OCI-LY3 (cell line): Measurements from ENCODE around the gene TTYH3.

Experiments
- EZH2phosphoT487 ChIP-seq: fragments of 200-600 bp; shearing (Covaris generic); IDR thresholded peaks from 2 replicates; pipeline ENCODE4 v1.6.1; 2018; ENCODE audit warnings: antibody characterized with exemption, mixed run types, low read depth
- TF ChIP-seq, protein P1 (sequence below): fragments of 200-600, 300-600 bp; sonication (generic); IDR thresholded peaks from 2 replicates; pipeline ENCODE4 v1.5.1; 2014; ENCODE audit warnings: antibody characterized with exemption, low read length, low read depth

DNA sequence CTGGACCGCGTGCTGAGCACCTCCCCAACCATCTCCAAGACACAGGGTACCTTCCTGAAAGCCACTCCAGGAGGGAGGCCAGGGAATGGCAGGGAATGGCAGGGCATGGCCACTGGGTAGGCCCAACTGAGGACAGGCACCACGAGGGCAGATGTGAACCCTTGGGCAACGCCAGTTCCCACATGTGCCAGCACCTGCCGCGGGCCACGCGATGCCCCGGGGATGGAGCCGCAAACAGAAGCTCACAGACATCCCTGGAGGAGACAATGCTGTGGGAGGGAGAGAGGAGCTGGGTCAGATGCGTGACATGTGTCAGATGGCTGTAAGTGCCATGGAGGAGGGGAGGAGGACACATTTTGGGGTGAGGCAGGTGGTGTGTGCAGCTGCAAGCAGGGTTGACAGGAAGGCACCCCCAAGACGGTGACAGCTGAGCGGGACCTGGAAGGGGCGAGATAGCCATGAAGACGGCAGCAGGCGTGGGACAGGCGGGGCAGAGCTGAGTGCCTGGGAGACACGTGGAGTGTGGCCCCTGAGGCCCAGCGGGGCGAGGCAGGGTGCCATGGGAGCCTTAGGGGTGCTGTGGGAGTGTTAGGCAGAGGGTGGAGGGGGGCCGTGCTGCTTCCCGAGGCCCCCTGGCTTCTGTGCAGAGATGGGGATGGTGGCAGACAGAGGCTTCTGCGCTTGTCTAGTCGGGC, 45.3 kb upstream of the TTYH3 start:
- TF ChIP-seq, protein P1, sequence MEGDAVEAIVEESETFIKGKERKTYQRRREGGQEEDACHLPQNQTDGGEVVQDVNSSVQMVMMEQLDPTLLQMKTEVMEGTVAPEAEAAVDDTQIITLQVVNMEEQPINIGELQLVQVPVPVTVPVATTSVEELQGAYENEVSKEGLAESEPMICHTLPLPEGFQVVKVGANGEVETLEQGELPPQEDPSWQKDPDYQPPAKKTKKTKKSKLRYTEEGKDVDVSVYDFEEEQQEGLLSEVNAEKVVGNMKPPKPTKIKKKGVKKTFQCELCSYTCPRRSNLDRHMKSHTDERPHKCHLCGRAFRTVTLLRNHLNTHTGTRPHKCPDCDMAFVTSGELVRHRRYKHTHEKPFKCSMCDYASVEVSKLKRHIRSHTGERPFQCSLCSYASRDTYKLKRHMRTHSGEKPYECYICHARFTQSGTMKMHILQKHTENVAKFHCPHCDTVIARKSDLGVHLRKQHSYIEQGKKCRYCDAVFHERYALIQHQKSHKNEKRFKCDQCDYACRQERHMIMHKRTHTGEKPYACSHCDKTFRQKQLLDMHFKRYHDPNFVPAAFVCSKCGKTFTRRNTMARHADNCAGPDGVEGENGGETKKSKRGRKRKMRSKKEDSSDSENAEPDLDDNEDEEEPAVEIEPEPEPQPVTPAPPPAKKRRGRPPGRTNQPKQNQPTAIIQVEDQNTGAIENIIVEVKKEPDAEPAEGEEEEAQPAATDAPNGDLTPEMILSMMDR = no peak
- no peak for TF ChIP-seq EZH2phosphoT487
